ENCODE data around the gene MORN1. TPM values are rescaled to one million over a fixed set of nuclear protein-coding genes. Genes with fewer than 3 reads are reported as not detected.

The MORN1 gene
- polyA plus RNA-seq, 1 of the 3 experiments (the other 2 are of a cell fraction): 16.3 TPM

DNA sequence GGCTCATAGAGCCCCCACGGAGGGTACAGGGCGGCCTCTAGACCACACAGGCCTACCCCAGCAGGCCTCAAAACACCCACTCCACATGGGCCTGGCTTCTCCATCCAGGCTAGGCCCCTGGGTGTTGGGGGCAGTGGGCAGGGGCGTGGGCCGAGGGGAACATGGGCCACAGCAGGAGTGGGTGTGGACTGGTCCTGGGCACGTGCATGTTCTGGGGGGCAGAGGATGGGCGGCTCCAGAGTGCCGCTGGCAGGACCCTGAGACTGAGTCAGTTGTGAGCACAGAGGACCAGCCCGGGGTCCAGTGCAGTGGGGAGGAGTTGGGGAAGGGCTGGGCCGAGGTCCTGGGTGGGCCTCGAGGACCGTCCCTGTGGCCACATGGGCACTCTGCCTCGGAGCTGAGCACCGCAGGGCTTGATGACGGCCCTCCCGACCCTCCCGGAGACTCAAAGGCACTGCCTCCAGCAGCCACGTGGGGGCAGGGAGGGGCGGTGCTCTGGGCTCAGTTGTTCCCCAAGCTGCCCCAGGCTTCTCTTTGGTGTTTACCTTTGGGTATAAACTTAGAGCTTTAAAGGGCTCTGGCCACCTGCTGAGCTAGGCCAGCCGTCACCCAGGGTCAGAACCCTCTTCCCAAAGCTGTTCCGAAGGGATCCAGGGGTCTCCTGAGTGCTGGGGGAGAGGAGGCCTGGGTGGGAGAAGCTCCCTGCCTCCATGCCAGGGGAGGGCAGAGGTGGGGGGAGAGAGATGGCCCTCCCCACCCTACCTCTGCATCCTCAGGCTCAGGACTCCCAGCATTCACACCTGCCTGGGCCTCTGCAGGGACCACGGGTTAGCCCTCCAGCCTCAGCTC lies 79.9 kb downstream of the MORN1 start:
- Histone ChIP-seq H3K4me1 (ENCODE audit: control insufficient read depth in 1 of 2, insufficient read depth in 2 of 2, low read depth in 1 of 2, low read length in 1 of 2) (peaks cover 0 to 33% of the 10 kb centered on the region in 2 experiments; a peak in 1 of 4 replicates), H4K20me1 (ENCODE audit: insufficient read depth) (no peaks in the 10 kb centered on the region), H3F3A (replicated peaks; ENCODE audit: insufficient read depth) (peaks cover 4% of the 10 kb centered on the region), H2AFZ (ENCODE audit: low read depth) (no peak overlapping the region), H3K27me3 (ENCODE audit: insufficient read depth) (no peaks in the 10 kb centered on the region), H3K9me2 (no peaks in the 10 kb centered on the region), H3K36me3 (replicated peaks in 1 of 2; ENCODE audit: control insufficient read depth in 1 of 2, insufficient read depth in 2 of 2, low read length in 1 of 2) (peaks cover 3 to 27% of the 10 kb centered on the region in 2 experiments), H3K9me3 (no peaks in the 10 kb centered on the region), H3K9ac (no peak overlapping the region), H3K27ac (ENCODE audit: low read depth in 2 of 2, low read length in 1 of 2) (peak overlapping the region in 1 of 2 experiments; percentile 22; a peak in 1 of 4 replicates), H3K4me2 (no peak overlapping the region), H3K4me3 (ENCODE audit: low read depth in 2 of 2, low read length in 1 of 2) (no peak overlapping the region), H3K79me2 (ENCODE audit: insufficient read depth) (no peaks in the 10 kb centered on the region)
- WGBS (ENCODE audit: low lambda C conversion rate): 20% methylated on average over 1 of the region's 21 CpGs
- no peak for DNase-seq
- ChIA-PET POLR2A (no interaction called here), CTCF (interaction anchor here (0.9 to 1.3 kb wide), 2 partner anchors 35 to 117 kb away, joined by 4 to 5 read pairs; partner anchors contain the start of gene FAAP20)
- TF ChIP-seq, protein P1, sequence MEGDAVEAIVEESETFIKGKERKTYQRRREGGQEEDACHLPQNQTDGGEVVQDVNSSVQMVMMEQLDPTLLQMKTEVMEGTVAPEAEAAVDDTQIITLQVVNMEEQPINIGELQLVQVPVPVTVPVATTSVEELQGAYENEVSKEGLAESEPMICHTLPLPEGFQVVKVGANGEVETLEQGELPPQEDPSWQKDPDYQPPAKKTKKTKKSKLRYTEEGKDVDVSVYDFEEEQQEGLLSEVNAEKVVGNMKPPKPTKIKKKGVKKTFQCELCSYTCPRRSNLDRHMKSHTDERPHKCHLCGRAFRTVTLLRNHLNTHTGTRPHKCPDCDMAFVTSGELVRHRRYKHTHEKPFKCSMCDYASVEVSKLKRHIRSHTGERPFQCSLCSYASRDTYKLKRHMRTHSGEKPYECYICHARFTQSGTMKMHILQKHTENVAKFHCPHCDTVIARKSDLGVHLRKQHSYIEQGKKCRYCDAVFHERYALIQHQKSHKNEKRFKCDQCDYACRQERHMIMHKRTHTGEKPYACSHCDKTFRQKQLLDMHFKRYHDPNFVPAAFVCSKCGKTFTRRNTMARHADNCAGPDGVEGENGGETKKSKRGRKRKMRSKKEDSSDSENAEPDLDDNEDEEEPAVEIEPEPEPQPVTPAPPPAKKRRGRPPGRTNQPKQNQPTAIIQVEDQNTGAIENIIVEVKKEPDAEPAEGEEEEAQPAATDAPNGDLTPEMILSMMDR (IDR thresholded peaks at IDR 0.05): peak; percentile 13; the same call in 1 of the 2 replicates
- TF ChIP-seq, protein P2, sequence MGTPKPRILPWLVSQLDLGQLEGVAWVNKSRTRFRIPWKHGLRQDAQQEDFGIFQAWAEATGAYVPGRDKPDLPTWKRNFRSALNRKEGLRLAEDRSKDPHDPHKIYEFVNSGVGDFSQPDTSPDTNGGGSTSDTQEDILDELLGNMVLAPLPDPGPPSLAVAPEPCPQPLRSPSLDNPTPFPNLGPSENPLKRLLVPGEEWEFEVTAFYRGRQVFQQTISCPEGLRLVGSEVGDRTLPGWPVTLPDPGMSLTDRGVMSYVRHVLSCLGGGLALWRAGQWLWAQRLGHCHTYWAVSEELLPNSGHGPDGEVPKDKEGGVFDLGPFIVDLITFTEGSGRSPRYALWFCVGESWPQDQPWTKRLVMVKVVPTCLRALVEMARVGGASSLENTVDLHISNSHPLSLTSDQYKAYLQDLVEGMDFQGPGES (IDR thresholded peaks at IDR 0.05; ENCODE audit: low read depth, low read length): no peak
- TF ChIP-seq, protein P3, sequence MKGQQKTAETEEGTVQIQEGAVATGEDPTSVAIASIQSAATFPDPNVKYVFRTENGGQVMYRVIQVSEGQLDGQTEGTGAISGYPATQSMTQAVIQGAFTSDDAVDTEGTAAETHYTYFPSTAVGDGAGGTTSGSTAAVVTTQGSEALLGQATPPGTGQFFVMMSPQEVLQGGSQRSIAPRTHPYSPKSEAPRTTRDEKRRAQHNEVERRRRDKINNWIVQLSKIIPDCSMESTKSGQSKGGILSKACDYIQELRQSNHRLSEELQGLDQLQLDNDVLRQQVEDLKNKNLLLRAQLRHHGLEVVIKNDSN (IDR thresholded peaks at IDR 0.05; ENCODE audit: borderline replicate concordance, low read depth): no peak
- no peak for TF ChIP-seq RCOR1 (IDR thresholded peaks at IDR 0.05; ENCODE audit: low read length)
- TF ChIP-seq, protein P4, sequence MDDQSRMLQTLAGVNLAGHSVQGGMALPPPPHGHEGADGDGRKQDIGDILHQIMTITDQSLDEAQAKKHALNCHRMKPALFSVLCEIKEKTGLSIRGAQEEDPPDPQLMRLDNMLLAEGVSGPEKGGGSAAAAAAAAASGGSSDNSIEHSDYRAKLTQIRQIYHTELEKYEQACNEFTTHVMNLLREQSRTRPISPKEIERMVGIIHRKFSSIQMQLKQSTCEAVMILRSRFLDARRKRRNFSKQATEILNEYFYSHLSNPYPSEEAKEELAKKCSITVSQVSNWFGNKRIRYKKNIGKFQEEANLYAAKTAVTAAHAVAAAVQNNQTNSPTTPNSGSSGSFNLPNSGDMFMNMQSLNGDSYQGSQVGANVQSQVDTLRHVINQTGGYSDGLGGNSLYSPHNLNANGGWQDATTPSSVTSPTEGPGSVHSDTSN (IDR thresholded peaks at IDR 0.05): no peak

DNA sequence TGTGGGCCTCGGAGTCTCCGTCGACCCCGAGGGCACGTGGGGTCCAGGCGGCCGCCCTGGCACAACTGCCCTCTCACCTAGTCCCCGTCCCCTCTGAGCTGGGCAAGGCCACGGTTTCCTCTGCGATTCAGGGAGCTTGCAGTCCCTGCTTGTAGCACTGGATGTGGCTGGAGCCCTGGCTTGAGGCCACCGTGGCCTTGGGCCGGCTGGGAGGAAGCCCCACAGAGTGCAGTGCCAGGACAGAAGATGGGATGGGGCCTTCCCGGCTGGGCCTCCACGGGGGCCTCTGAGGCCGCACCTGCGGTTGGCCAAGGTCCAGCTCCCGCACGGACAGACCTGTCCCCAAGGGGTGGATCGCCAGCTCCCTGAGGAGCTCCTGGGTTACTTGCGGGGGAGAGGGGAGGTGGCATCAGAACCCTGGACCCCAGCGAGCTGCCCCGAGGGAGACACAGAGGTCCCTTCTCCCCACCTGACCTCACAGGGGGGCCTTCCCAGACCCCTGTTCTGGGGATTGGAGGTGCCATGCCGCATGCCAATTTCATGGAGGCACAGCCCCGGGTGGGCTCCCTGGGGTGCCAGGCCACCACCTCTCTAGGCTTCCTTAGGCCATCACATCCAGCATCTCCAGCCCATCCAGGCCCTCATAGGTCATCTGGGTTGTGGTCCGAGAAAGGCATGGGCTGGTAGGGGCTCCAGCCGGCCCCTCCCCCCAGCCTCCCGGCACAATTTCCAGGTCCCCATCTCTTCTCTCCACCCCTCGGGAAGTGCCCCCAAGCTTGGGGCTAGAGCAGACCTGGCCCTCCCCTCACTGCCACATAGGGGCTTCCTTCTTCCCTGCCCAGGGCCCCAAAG lies 80.8 kb downstream of the MORN1 start:
- no peak overlapping the region; a peak in 1 of 4 replicates for H3K27ac ChIP-seq (ENCODE audit: low read depth in 2 of 2, low read length in 1 of 2)
- H3K9ac ChIP-seq: no peak overlapping the region
- H3K9me3 ChIP-seq: no peaks in the 10 kb centered on the region
- H4K20me1 ChIP-seq (ENCODE audit: insufficient read depth): no peaks in the 10 kb centered on the region
- DNase-seq: no peak
- POLR2A ChIA-PET: interaction anchor here (0.7 kb wide), 1 partner anchor 11 kb away, joined by 3 read pairs; no protein-coding TSS in a partner anchor
- H3K36me3 ChIP-seq (replicated peaks in 1 of 2; ENCODE audit: control insufficient read depth in 1 of 2, insufficient read depth in 2 of 2, low read length in 1 of 2): peaks cover 3 to 35% of the 10 kb centered on the region in 2 experiments
- H3K9me2 ChIP-seq: no peaks in the 10 kb centered on the region
- CTCF ChIA-PET: interaction anchor here (1.4 kb wide), 1 partner anchor 116 kb away, joined by 3 read pairs; the partner anchor contains the start of gene FAAP20
- H3K79me2 ChIP-seq (ENCODE audit: insufficient read depth): no peaks in the 10 kb centered on the region
- H3K4me2 ChIP-seq: no peak overlapping the region
- no peaks in the 10 kb centered on the region for H3K27me3 ChIP-seq (ENCODE audit: insufficient read depth)
- whole genome bisulfite sequencing (ENCODE audit: low lambda C conversion rate): 94% methylated on average over 14 of the region's 28 CpGs
- peaks cover 4% of the 10 kb centered on the region for H3F3A ChIP-seq (replicated peaks; ENCODE audit: insufficient read depth)
- no peak overlapping the region for H2AFZ ChIP-seq (ENCODE audit: low read depth)
- H3K4me3 ChIP-seq (ENCODE audit: low read depth in 2 of 2, low read length in 1 of 2): no peak overlapping the region
- peaks cover 0 to 24% of the 10 kb centered on the region in 2 experiments; a peak in 1 of 4 replicates for H3K4me1 ChIP-seq (ENCODE audit: control insufficient read depth in 1 of 2, insufficient read depth in 2 of 2, low read depth in 1 of 2, low read length in 1 of 2)
- TF ChIP-seq, protein P5, sequence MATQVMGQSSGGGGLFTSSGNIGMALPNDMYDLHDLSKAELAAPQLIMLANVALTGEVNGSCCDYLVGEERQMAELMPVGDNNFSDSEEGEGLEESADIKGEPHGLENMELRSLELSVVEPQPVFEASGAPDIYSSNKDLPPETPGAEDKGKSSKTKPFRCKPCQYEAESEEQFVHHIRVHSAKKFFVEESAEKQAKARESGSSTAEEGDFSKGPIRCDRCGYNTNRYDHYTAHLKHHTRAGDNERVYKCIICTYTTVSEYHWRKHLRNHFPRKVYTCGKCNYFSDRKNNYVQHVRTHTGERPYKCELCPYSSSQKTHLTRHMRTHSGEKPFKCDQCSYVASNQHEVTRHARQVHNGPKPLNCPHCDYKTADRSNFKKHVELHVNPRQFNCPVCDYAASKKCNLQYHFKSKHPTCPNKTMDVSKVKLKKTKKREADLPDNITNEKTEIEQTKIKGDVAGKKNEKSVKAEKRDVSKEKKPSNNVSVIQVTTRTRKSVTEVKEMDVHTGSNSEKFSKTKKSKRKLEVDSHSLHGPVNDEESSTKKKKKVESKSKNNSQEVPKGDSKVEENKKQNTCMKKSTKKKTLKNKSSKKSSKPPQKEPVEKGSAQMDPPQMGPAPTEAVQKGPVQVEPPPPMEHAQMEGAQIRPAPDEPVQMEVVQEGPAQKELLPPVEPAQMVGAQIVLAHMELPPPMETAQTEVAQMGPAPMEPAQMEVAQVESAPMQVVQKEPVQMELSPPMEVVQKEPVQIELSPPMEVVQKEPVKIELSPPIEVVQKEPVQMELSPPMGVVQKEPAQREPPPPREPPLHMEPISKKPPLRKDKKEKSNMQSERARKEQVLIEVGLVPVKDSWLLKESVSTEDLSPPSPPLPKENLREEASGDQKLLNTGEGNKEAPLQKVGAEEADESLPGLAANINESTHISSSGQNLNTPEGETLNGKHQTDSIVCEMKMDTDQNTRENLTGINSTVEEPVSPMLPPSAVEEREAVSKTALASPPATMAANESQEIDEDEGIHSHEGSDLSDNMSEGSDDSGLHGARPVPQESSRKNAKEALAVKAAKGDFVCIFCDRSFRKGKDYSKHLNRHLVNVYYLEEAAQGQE (IDR thresholded peaks at IDR 0.05; ENCODE audit: low read depth, low read length): no peak
- TF ChIP-seq, protein P6, sequence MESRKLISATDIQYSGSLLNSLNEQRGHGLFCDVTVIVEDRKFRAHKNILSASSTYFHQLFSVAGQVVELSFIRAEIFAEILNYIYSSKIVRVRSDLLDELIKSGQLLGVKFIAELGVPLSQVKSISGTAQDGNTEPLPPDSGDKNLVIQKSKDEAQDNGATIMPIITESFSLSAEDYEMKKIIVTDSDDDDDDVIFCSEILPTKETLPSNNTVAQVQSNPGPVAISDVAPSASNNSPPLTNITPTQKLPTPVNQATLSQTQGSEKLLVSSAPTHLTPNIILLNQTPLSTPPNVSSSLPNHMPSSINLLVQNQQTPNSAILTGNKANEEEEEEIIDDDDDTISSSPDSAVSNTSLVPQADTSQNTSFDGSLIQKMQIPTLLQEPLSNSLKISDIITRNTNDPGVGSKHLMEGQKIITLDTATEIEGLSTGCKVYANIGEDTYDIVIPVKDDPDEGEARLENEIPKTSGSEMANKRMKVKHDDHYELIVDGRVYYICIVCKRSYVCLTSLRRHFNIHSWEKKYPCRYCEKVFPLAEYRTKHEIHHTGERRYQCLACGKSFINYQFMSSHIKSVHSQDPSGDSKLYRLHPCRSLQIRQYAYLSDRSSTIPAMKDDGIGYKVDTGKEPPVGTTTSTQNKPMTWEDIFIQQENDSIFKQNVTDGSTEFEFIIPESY (IDR thresholded peaks at IDR 0.05; ENCODE audit: borderline replicate concordance, low read depth): no peak
- TF ChIP-seq, protein P2 (IDR thresholded peaks at IDR 0.05; ENCODE audit: low read depth, low read length): no peak

All from SK-N-SH (cell line).